CD4-positive, alpha-beta memory T cell (primary cell): ENCODE measurements around the gene DOCK6. TPM values are rescaled to one million over a fixed set of nuclear protein-coding genes. Genes with fewer than 3 reads are reported as not detected.

Experiments used
- CTCF ChIA-PET: fragments of 350-600 bp; sonication (Branson Sonifier 250); formaldehyde crosslinking; loops from one replicate; lab custom pipeline; 2021; ENCODE audit warnings: inconsistent platforms; ENCODE audit not compliant: partially characterized antibody; lab: Charles Lee
- POLR2A ChIA-PET: fragments of 350-600 bp; sonication (Branson Sonifier 250); formaldehyde crosslinking; loops from one replicate; lab custom pipeline; 2021; ENCODE audit not compliant: partially characterized antibody; lab: Charles Lee
- DNase-seq, 5 donors: peaks; one replicate each; pipeline versions ENCODE4 v3.0.0 to v3.0.0-alpha.2; 2020 to 2022; ENCODE audit warnings: mixed read lengths in 1 of 5
- H3K27ac ChIP-seq: one replicate; pipeline ENCODE4 v1.7.0; 2013; ENCODE audit warnings: low read depth, low read length
- H3K27me3 ChIP-seq: 2 replicates; pipeline ENCODE4 v1.7.0; 2013; ENCODE audit warnings: mild to moderate bottlenecking, low read length, moderate library complexity; ENCODE audit not compliant: insufficient read depth
- H3K36me3 ChIP-seq: 2 replicates; pipeline ENCODE4 v1.7.0; 2013; ENCODE audit warnings: mild to moderate bottlenecking, low read length, moderate library complexity; ENCODE audit not compliant: insufficient read depth
- H3K4me1 ChIP-seq: 2 replicates; pipeline ENCODE4 v1.7.0; 2013; ENCODE audit warnings: mild to moderate bottlenecking, low read length, moderate library complexity; ENCODE audit not compliant: insufficient read depth
- H3K4me3 ChIP-seq, 2 donors: one replicate each; pipeline ENCODE4 v1.7.0; 2013; ENCODE audit warnings: low read length in 2 of 2, mild to moderate bottlenecking in 1 of 2
- H3K9me3 ChIP-seq, 2 donors: one replicate each; pipeline ENCODE4 v1.7.0; 2013; ENCODE audit warnings: low read length in 2 of 2, control low read depth in 1 of 2; ENCODE audit not compliant: control insufficient read depth in 1 of 2
- H3K27ac Mint-ChIP-seq, 7 donors: one replicate each; pipeline ENCODE4 v1.8.0; 2020 to 2021; ENCODE audit warnings: mixed read lengths in 7 of 7, mild to moderate bottlenecking in 6 of 7, inconsistent platforms in 3 of 7, moderate library complexity in 3 of 7
- H3K27me3 Mint-ChIP-seq, 2 donors: one replicate each; pipeline ENCODE4 v1.8.0; 2020 to 2021; ENCODE audit warnings: mixed read lengths in 2 of 2
- H3K36me3 Mint-ChIP-seq, 2 donors: one replicate each; pipeline ENCODE4 v1.8.0; 2020 to 2021; ENCODE audit warnings: mixed read lengths in 2 of 2, inconsistent platforms in 1 of 2, mild to moderate bottlenecking in 1 of 2
- H3K4me1 Mint-ChIP-seq, 4 donors: one replicate each; pipeline ENCODE4 v1.8.0; 2020 to 2021; ENCODE audit warnings: mixed read lengths in 4 of 4, mild to moderate bottlenecking in 1 of 4
- H3K4me3 Mint-ChIP-seq, 8 donors: one replicate each; pipeline ENCODE4 v1.8.0; 2020 to 2021; ENCODE audit warnings: mixed read lengths in 8 of 8, mild to moderate bottlenecking in 7 of 8, moderate library complexity in 6 of 8, inconsistent platforms in 3 of 8
- H3K9me3 Mint-ChIP-seq, 8 donors: one replicate each; pipeline ENCODE4 v1.8.0; 2020 to 2021; ENCODE audit warnings: mixed read lengths in 8 of 8, mild to moderate bottlenecking in 5 of 8, inconsistent platforms in 3 of 8, moderate library complexity in 1 of 8
- intact Hi-C: fragments of 100-400 bp; cut with micrococcal nuclease; formaldehyde crosslinking; loops from one replicate; pipeline ENCODE4 v1.15.1; 2023
- polyA plus RNA-seq, 2 donors: library from polyadenylated mRNA; unstranded; fragments of 300-500 nt; fragmentation: Illumina TruSeq; gene quantifications; one replicate each; pipeline ENCODE4 v1.2.3, GENCODE V29; 2021
- total RNA-seq, 2 experiments: library from RNA; stranded (reverse); gene quantifications; one replicate each; pipeline ENCODE4 v1.2.3, GENCODE V29; 2021

DOCK6 gene
- total and polyA plus RNA-seq, 4 experiments from 2014 or later, result 0.30 to 0.64 TPM; not detected in 2

DNA sequence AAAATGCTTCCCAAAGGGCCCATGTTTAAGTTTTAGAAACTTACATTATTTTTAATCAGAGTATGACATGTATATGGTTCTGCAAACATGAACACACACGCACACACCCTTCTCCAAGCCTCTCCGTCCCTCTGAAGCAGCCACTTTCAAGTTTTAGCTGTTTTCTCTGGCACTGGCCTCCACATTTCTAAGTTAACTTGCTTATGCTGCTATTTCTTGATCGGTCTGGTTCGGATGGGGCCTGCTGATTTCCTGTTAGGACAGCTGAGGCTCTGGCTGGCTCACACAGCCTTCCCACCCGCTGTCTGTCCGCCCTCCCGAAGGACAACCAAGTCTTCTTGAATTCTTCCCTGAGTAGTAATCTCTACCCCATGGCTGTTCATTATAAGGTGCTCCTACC is 111.1 kb downstream of the DOCK6 start:
- H3K4me3 Mint-ChIP-seq, result no peak overlapping the region
- Histone ChIP-seq H3K27ac (no peak overlapping the region), H3K4me3 (no peak overlapping the region), H3K27me3 (no peaks in the 10 kb centered on the region), H3K4me1 (peaks cover 16% of the 10 kb centered on the region), H3K9me3 (no peaks in the 10 kb centered on the region), H3K36me3 (no peaks in the 10 kb centered on the region)
- POLR2A ChIA-PET, result no interaction called here
- H3K27me3 Mint-ChIP-seq, result no peaks in the 10 kb centered on the region
- intact Hi-C loops, result no loop called here
- no peaks in the 10 kb centered on the region for H3K36me3 Mint-ChIP-seq
- H3K4me1 Mint-ChIP-seq, result peaks cover 7 to 18% (median 13%) of the 10 kb centered on the region in 4 donors
- CTCF ChIA-PET, result no interaction called here
- DNase-seq, result no peak
- no peak overlapping the region for H3K27ac Mint-ChIP-seq
- no peaks in the 10 kb centered on the region for H3K9me3 Mint-ChIP-seq

Other genes with a start within 250 kb of the DOCK6 start
- 10 to 100 TPM; 25.8 to 27.0 TPM for gene LDLR, start 173.1 kb downstream of the DOCK6 start, total RNA-seq
- 1 to 10 TPM; 4.4 to 5.0 TPM for gene LDLR, start 173.1 kb downstream of the DOCK6 start, polyA plus RNA-seq
- gene SPC24, start 106.7 kb downstream of the DOCK6 start, total RNA-seq, result 1 to 10 TPM in 1 of 2 experiments, under 1 TPM in 1; 0.84 to 1.9 TPM
- under 1 TPM in 1 of 2 donors, not detected in 1; 0.32 TPM for gene SPC24, start 106.7 kb downstream of the DOCK6 start, polyA plus RNA-seq
- under 1 TPM; 0.39 to 0.52 TPM for gene KANK2, start 65.0 kb downstream of the DOCK6 start, total RNA-seq
- under 1 TPM in 1 of 2 donors, not detected in 1; 0.17 TPM for gene KANK2, start 65.0 kb downstream of the DOCK6 start, polyA plus RNA-seq
- gene ANGPTL8, start 22.9 kb downstream of the DOCK6 start, total RNA-seq, result not detected
- not detected for gene ANGPTL8, start 22.9 kb downstream of the DOCK6 start, polyA plus RNA-seq
- gene TSPAN16, start 33.6 kb upstream of the DOCK6 start, total RNA-seq, result not detected
- not detected for gene TSPAN16, start 33.6 kb upstream of the DOCK6 start, polyA plus RNA-seq
- 1 to 10 TPM; 6.0 to 8.6 TPM for gene RAB3D, start 77.1 kb upstream of the DOCK6 start, total RNA-seq
- gene RAB3D, start 77.1 kb upstream of the DOCK6 start, polyA plus RNA-seq, result 1 to 10 TPM; 1.9 to 2.5 TPM
- gene TMEM205, start 83.7 kb upstream of the DOCK6 start, total RNA-seq, result 10 to 100 TPM; 26.1 to 28.5 TPM
- gene TMEM205, start 83.7 kb upstream of the DOCK6 start, polyA plus RNA-seq, result 10 to 100 TPM; 56.1 to 86.3 TPM
- 10 to 100 TPM; 90.7 to 91.8 TPM for gene CCDC159, start 84.0 kb upstream of the DOCK6 start, total RNA-seq
- gene CCDC159, start 84.0 kb upstream of the DOCK6 start, polyA plus RNA-seq, result 10 to 100 TPM in 1 of 2 donors, 1 to 10 TPM in 1; 9.2 to 16.8 TPM
- gene PLPPR2, start 92.9 kb upstream of the DOCK6 start, total RNA-seq, result 10 to 100 TPM; 10.9 to 12.2 TPM
- 1 to 10 TPM in 1 of 2 donors, under 1 TPM in 1; 0.16 to 1.1 TPM for gene PLPPR2, start 92.9 kb upstream of the DOCK6 start, polyA plus RNA-seq
- gene SWSAP1, start 112.1 kb upstream of the DOCK6 start, total RNA-seq, result 1 to 10 TPM; 4.0 to 4.8 TPM
- gene SWSAP1, start 112.1 kb upstream of the DOCK6 start, polyA plus RNA-seq, result 1 to 10 TPM; 6.4 to 6.5 TPM
- gene EPOR, start 121.8 kb upstream of the DOCK6 start, total RNA-seq, result 1 to 10 TPM; 8.4 to 8.8 TPM
- 10 to 100 TPM in 1 of 2 donors, 1 to 10 TPM in 1; 6.3 to 12.1 TPM for gene EPOR, start 121.8 kb upstream of the DOCK6 start, polyA plus RNA-seq
- gene RGL3, start 156.8 kb upstream of the DOCK6 start, total RNA-seq, result not detected
- not detected for gene RGL3, start 156.8 kb upstream of the DOCK6 start, polyA plus RNA-seq
- not detected for gene ODAD3, start 172.6 kb upstream of the DOCK6 start, total RNA-seq
- not detected for gene ODAD3, start 172.6 kb upstream of the DOCK6 start, polyA plus RNA-seq
- 100 to 1,000 TPM; 300 TPM for gene PRKCSH, start 173.1 kb upstream of the DOCK6 start, total RNA-seq
- gene PRKCSH, start 173.1 kb upstream of the DOCK6 start, polyA plus RNA-seq, result 10 to 100 TPM; 14.0 to 63.6 TPM
- not detected for gene ELAVL3, start 218.5 kb upstream of the DOCK6 start, total RNA-seq
- not detected for gene ELAVL3, start 218.5 kb upstream of the DOCK6 start, polyA plus RNA-seq
- 10 to 100 TPM; 24.1 to 24.7 TPM for gene ZNF653, start 243.3 kb upstream of the DOCK6 start, total RNA-seq
- 1 to 10 TPM; 2.0 to 2.9 TPM for gene ZNF653, start 243.3 kb upstream of the DOCK6 start, polyA plus RNA-seq